22Rv1 (cell line): ENCODE results near the gene ZNF398.

Experiments used
- CTCF ChIP-seq: fragments of 450-650 bp; IDR thresholded peaks from 2 replicates; pipeline ENCODE4 v1.5.1; 2017; ENCODE audit warnings: mild to moderate bottlenecking
- ZFX ChIP-seq: fragments of 450-650 bp; IDR thresholded peaks from 2 replicates; pipeline ENCODE4 v1.6.1; 2017; ENCODE audit warnings: antibody characterized with exemption, borderline replicate concordance

DNA sequence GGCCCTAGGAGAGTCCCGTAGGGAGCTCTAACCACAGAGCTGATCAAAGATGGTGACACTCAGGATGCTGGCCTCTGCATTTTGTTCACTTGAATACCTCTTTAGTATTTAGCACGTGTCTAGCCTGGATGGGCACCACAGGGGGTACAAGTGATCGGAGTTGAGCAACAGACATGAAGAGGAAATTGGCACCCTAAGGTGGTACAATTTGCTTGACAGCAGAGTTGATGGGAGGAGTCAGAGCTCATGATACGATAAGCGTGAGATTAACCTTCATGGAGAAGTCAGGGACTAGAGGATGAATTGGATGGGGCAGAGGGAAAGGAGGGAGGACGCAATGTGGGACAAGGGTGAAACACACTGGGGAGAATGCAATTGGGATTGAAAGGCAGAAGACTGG, 82.3 kb downstream of the ZNF398 start:
- TF ChIP-seq CTCF (no peak), ZFX (no peak)
